ENCODE data around the gene DNAH1.

DNAH1 gene

DNA sequence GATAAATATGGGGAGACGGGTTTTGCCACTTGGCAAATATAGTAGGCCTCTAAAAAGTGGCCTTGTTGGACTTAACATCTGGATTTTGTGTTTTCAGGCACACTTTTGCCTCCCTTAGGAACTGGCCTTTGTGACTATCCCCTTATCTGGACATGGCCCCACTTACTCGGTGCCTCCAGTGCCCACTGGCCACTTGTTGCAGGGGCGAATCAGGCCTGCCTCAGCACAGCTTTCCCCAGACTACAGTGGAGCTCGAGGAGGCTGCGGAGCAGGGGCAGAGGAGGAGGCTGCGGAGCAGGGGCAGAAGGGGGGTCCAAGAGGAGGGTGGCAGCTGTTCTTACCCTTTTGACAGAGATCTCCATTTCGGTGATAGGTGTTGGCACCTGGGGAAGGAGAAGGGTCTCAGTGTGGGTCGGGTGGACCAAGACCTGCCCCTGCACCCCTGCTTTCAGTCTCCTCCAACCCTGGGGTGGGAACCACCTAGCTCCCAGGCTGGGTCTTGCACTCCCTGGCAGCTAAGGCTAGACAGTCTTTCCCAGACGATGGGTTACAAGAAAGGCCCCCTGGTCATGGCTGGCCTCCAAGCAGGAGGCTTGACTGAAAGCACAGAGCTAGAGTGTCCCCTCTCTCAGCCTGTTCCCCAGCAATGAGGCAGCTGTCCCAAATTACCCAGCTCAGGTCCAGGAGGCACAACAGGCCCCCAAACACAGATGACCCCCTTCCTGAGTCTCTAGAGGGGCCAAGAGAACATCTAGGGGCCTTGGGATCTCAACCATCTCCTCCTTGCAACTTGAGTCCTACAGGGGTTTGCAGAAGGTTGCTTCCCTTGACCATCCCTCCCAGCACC is 122.7 kb downstream of the DNAH1 start:
- DNase-seq, result no peak
- TF ChIP-seq POLR2A (IDR thresholded peaks at IDR 0.05; ENCODE audit: low read length), result no peak
- TF ChIP-seq GATA1 (IDR thresholded peaks at IDR 0.05; ENCODE audit: low read depth, low read length), result no peak

DNA sequence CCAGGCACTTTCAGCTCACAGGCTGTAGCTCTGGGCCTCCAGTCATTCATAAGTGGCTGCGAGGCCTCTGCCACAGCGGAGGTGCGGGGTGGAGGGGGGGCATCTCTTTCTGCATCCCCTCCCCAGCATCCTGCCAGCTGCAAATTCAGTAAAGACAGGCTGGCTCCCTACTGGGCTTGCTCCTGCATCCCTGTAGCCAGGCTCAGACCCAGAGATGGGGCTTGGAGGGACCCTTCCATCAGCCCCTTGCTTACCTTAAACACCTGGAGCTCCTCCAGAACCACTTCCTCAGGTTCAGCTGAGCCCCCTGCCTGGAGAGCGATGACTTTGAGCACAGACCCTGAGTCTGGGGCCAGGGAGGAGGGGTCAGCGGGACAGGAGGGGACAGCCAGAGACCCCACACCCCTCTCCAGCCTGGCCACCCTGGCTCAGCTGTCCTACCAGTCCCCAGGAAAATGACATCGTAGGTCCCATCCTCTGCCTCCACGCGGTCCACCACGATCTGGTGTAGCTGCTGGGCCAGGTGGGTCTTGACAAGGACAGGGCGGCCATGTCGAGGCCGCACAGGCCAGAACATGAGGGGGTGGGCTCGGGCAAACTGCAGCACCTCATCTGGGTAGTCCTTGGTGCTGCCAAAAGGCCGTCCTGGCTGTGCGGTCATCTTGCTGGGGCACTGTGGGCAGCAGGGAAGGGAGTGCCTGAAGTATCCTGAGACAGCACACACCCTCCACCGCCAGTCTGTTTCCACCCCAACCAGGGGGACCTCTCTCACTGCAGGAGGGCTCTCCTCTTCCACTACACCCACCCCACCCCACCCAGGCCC is 123.5 kb downstream of the DNAH1 start:
- DNase-seq, result no peak
- TF ChIP-seq POLR2A (IDR thresholded peaks at IDR 0.05; ENCODE audit: low read length) (no peak), GATA1 (IDR thresholded peaks at IDR 0.05; ENCODE audit: low read depth, low read length) (no peak)

DNA sequence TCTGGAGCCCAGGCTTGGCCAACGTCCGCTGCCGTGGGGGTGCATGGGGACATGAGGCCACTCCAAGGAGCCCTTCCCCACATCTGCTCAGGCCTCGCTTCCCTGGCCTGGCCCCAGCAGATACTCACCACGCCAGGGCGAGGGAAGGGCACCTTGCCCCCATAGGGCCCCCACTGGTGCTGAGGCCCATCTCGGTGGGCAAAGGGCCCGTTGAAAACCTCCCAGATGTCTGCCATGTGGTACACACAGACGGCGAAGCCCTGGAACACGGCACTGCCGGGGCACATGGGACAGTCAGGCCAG is 124.1 kb downstream of the DNAH1 start:
- no peak for DNase-seq
- TF ChIP-seq GATA1 (IDR thresholded peaks at IDR 0.05; ENCODE audit: low read depth, low read length), result no peak
- TF ChIP-seq POLR2A (IDR thresholded peaks at IDR 0.05; ENCODE audit: low read length), result no peak

DNA sequence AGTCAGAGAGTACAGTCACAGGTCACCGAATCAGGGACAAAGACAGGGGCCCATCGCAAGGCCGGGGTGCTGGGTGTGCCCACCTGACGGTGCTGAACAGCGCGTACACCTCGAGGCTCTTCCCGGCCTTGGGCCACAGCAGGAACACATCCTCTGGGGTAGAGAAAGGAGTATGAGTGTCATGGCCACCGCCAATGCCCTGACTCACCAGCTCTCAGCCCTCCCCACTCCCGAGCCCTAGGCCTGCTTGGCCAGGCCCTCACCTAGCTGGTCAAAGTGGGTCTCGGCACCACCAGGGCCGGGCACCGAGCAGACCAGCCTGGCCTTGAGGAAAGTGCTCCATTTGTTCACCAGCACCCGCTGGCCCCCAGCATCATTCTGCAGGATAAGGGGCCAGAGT is 124.6 kb downstream of the DNAH1 start:
- no peak for DNase-seq
- TF ChIP-seq GATA1 (IDR thresholded peaks at IDR 0.05; ENCODE audit: low read depth, low read length), result no peak
- TF ChIP-seq POLR2A (IDR thresholded peaks at IDR 0.05; ENCODE audit: low read length), result no peak

DNA sequence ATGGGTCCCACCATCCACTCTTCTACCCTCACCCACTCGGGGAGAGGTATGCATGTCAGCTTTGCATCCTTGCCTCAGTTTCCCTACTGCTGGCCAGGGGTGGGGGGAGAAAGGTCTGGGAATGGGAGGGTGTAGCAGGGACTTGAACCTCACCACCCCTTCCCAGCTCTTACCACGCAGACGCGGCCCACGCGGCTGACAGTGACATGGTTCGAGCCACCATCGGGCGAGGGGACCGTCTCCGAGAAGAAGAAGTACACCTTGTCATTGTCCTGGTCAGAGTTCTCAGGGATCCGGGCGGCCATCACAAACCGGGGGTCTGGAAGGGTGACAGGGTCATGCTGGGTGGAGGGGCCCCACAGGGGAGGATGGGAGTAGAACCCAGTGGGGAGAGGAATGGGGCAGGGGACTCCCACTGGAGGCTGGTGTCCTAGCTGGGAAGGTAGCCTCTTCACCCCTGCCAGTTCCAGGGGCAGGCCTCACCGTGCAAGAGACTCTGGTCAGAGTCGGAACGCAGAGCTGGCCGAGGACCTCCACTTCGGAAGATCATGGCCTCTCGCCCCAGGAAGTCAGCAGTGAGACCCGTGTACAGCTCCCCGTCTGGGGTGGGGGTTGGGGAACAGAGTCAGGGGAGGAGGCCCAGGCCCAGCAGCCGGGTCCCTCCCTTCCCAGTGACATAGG is 125.1 kb downstream of the DNAH1 start:
- no peak for DNase-seq
- TF ChIP-seq POLR2A (IDR thresholded peaks at IDR 0.05; ENCODE audit: low read length) (no peak), GATA1 (IDR thresholded peaks at IDR 0.05; ENCODE audit: low read depth, low read length) (no peak)

DNA sequence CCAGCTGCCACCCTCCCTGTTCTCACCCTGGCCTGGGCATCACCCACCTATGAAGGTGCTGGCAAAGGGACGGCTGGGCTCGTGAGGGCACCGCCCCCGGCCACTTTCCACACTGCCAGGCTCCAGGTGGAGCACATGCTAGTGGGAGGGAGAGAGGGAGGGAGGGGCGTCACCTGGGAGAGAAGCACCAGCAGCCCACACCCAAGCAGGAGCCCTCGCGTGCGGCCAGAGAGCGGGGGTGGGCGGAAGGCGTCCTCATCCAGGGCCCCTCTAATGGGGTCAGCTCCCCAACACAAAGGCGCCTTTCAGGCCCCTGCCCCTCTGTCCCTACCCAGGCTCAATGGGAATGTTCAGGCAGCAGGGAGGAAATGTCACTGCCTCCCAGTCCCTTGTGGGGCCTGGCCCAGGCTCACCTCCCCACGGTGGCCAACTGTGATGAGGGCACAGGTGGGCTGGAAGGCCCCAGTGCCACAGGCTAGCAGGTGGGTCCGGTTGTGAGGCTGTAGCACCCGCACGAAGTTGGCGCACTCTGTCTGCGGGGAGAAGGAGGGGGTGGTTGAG is 125.7 kb downstream of the DNAH1 start:
- TF ChIP-seq POLR2A (IDR thresholded peaks at IDR 0.05; ENCODE audit: low read length) (no peak), GATA1 (IDR thresholded peaks at IDR 0.05; ENCODE audit: low read depth, low read length) (no peak)
- DNase-seq, result no peak

DNA sequence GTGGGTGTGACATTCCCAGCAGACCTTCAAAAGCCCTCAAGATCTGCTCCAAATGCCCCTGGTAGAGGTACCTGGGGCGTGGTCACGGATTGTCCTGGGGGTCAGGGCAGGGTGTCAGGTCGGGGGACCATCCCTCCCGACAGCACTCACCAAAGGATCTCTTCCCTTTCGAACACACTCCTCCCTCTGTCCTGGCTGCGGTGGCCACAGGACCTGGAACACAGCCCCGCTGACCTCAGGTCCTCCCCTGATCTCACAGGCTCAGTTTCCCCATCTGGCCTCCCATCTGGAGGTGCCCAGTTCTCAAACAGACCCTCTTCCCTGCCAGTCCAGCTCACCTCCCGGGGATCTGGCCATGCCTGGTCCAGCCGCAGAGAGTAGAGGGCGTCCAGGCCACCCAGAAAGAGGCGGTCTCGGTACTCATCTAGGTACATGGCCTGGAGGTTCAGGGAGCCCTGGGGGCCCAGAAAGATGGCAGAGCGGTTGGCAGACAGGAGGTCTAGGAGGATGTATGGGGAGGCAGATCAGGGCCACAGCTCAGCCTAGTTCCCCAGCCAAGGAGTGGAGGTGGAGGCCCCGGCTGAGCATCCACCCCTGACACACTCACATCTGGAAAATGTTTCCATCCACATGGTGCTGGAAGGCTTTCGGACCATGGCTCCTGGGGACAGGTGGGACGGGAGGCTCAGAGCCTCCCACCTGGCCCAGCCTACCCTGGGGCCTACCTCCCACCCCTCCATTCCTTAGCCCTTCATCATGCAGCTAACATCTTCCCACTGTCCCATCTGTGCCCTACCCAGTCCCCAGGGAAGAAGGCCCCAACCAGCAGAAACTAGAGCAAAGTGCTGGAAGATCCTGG is 126.5 kb downstream of the DNAH1 start:
- TF ChIP-seq GATA1 (IDR thresholded peaks at IDR 0.05; ENCODE audit: low read depth, low read length) (no peak), POLR2A (IDR thresholded peaks at IDR 0.05; ENCODE audit: low read length) (no peak)

DNA sequence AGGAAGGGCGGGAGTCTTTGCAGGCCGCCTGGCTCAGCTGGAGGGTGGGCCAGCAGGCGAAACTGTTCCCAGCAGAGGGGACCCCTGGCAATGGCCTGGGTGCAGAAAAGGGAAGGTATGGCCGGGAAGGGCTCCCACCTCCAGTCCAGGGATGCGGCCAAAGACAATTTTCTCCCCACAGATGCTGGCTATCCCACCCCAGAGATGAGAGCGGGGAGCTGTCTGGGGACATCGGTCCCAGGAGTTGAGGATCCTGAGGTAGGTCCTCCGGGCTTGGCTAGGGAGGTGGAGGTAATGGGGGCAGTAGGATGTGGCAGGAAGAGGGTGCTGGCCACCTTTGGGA is 127.1 kb downstream of the DNAH1 start:
- no peak for DNase-seq
- TF ChIP-seq POLR2A (IDR thresholded peaks at IDR 0.05; ENCODE audit: low read length) (no peak), GATA1 (IDR thresholded peaks at IDR 0.05; ENCODE audit: low read depth, low read length) (no peak)

More for the DNA sequence above, 126.5 kb downstream of the DNAH1 start:
- DNase-seq, result no peak

DNA sequence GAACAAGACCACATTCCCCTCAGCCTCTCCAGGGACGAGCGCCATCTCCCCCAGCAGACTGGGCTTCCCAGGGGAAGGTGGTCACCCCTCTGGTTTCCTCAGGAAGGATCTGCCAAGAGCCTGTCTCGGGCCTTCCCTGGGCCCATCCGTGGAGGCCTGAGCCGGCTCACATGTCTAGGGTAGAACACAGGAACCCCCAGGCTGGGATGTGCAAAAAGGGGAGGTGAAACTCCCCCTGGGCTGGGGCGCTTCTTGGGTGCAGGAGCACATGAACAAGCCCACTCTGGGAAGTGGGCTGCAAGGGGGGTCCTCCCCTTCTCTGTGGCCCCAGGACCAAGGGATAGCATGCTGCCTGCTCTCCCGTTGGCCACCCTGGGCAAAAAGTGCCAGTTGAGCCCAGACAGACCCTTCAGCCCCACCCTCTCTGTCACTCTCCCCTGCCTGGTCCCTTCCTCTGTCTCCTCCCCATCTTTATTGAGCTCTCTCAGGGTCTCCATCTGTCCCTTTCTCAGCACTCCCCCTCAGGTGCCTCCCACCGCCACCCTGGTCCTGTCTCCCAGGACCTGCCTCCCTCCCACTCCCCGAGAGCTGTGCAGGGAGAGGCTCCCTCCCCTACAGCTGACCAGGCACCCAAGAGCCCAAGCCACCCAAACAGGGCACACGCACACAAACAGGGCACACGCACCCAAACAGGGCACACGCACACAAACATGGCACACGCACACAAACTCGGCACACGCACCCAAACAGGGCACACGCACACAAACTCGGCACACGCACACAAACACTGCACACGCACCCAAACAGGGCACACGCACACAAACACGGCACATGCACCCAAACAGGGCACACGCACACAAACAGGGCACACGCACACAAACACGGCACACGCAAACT is 127.9 kb downstream of the DNAH1 start:
- DNase-seq, result no peak
- TF ChIP-seq GATA1 (IDR thresholded peaks at IDR 0.05; ENCODE audit: low read depth, low read length) (no peak), POLR2A (IDR thresholded peaks at IDR 0.05; ENCODE audit: low read length) (no peak)

DNA sequence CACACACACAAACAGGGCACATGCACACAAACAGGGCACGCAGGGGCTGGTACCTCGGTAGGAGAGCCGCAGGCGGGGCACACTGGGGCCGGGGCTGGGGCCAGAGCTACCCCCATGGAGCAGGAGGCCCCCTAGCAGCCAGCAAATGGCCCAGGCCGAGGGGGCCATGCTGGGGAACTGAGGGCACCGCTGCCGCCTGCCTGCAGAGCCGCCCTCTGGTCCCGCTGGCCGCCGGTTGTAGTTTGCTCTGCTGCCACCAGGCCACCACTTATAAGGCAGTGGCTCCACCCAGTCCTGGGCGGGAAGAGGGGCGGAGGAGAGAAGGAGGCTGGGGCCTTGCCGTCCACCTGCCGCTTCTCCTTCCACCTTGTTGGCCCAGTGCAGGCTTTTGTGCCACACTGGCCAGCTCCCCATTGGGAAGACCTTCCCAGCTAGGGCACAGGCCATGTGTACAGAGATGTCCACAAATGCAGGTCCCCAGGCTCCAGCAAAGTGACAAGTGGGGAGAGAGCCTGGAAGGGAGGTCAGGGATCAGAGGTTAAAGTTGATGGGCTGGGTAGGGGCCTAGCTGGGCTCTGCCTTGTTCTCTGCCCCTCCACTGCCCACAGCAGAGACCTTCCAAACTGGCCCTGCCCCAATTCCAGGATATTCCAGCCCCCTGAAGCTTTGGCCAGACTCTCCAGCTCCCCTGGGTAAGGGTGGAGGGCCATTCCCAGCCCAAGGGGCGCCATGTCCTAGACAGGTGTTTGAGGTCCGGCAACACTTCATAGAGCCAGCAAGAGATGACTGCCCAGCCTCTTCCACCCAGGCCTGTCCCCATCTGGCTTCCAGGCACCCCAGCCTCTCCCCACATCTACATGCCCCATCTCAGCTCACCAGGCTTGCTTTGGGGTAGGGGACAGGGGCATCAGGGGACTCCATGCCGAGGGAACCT is 129.0 kb downstream of the DNAH1 start, which contains the start of gene SEMA3G:
Gene SEMA3G (minus strand): TSS at position 244 of the 934 bp plus-strand sequence. CDS start 76 bp downstream, at position 168.
- peak; percentile 80 to 82 for DNase-seq
- TF ChIP-seq POLR2A (IDR thresholded peaks at IDR 0.05; ENCODE audit: low read length) (no peak), GATA1 (IDR thresholded peaks at IDR 0.05; ENCODE audit: low read depth, low read length) (no peak)

DNA sequence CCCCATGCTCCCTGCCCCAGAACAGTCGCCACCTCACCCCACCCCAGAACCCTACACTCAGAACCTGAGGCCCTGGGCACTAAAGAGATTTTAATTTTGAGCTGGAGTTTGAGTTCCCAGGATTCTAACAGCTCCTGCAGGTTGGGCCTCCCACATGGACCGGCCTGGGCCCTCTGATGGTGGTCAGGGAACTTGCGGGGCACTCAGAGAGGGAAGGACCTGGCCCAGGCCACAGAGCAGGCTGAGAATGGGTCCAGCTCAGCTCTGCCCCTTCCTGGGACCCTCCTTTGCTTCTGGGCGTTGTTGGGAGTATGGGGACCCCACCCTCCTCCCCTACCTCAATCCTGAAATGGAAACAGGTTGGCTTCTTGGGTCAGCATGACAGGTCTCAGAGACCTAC is 129.9 kb downstream of the DNAH1 start:
- TF ChIP-seq POLR2A (IDR thresholded peaks at IDR 0.05; ENCODE audit: low read length), result no peak
- no peak for TF ChIP-seq GATA1 (IDR thresholded peaks at IDR 0.05; ENCODE audit: low read depth, low read length)
- no peak for DNase-seq
